ENCODE measurements around the gene MAP3K9.
"Not testable (repeated sequence)": the region's sequence is repeated elsewhere in the genome, so short reads cannot be mapped to it uniquely, and the experiment has no call there.

MAP3K9 gene

DNA sequence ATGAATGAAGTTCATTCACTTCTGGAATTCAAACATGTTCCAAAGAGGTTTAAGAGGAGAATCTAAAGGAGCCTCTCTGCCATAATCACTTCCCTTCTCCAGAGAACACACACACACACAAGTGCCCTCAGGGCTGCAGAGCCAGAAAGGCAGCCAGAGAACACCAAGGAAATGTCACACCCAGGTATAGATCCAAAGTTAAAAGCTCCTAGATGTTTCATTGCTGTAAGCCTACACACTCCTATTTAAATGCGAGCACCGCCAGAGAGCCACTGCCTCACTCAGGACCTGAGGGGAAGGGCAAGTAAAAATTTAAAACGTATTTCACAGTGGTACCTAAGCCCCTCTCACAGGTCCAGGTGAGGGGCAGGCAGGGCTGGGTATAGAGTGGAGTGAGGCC lies 85.2 kb downstream of the MAP3K9 start:
- no peak for DNase-seq (ENCODE audit: low spot score)

- no peak for DNase-seq (ENCODE audit: low spot score)
Observed at GRCh38 chr14:70723276-70723675, 86.0 kb downstream of the MAP3K9 start.

DNA sequence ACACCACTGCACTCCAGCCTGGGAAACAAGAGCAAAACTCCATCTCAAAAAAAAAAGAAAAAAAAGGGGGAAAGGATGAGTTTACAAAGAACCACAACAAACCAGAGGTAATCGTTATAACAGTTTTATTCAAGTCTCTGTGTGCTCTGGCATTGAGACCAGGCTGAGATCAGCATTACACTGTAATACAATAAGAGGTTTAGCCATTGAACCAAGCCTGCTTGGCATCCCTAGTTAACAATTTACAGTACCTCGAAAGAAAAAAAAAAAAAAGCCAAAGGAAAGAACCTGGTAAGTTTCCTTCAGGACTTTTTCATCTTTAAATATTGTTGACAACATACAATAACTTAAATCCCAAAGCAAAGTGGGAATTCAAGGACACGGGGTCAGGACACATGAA lies 86.9 kb downstream of the MAP3K9 start:
- no peak for DNase-seq (ENCODE audit: low spot score)

DNA sequence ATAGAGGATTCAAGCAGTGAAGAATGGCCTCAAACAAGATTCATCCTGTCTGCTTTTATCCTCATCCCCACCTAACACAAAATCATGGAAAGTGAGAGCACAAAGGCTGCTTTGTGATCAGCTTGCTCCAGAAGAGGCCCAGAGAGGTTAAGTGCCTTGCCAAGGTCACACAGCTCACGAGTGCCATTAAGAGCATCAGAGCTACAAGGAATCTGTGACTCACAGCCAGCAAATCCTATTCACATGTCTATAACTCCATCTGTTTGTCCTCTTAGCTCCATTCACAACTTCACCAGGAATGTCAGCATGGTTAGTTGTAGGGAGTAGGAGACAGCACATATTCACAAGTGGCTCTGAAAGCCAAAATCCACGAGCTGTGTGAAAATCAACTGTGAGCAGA lies 87.8 kb downstream of the MAP3K9 start:
- DNase-seq (ENCODE audit: low spot score), result no peak

GRCh38 chr14:70718383-70719118 lies 90.8 kb downstream of the MAP3K9 start:
- DNase-seq (ENCODE audit: low spot score), result no peak

DNA sequence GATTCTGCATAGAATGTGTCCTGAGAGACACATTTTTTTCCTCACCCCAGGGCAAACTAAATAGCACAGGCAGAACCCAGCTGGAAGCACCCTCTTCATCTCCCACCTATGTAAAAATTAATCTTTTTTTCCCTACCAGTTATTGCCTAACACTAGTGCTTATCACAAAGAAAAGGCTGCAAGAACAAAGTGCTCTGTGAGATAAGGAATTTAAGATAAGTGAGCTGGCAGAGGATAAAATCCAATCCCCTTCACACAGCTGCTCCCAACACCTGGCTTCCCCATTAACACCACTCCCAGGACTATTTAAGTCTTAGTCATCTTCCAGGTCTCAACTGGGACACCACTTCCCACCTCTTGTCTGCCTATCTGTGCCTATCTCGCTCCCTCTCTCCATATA lies 92.4 kb downstream of the MAP3K9 start:
- DNase-seq (ENCODE audit: low spot score), result no peak

- no peak for DNase-seq (ENCODE audit: low spot score)
Observed at GRCh38 chr14:70716483-70716882, 92.8 kb downstream of the MAP3K9 start.

DNA sequence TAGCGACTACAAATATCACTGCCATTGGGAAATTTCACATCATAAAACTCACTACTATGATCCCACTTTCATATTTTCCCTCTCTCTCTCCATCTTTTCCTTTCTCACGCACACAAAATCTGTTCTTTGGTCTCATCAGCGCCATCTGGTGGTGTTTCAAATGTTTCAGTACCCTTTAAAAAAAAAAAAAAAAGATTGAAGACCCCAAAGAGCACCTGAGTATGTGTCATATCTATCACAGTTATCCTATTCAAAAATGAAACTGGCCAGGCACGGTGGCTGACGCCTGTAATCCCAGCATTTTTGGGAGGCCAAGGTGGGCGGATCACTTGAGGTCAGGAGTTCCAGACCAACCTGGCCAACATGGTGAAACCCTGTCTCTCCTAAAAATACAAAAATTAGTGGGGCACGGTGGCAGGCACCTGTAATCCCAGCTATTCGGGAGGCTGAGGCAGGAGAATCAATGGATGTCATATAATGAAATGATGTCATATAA lies 95.2 kb downstream of the MAP3K9 start:
- peak; percentile 29 for DNase-seq (ENCODE audit: low spot score)

DNA sequence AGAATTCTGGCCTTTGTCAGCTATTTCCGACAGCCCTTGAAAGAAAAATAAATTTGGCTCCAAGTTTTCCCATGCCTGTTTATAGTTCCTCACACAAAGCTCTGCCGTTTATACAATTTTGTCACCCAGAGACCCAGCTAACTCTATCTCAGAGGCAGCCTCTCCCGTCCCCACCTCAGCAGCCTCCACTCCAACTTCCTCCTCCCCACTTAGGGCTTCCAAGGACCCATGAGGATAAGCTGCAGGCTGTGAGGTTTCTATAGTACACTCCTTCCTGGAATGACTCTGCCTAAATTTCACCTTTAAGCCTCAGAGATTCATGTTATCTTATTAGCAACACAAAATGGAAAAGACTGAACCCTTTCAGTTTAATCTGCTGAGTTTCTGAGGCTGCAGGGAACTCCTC lies 95.8 kb downstream of the MAP3K9 start:
- DNase-seq (ENCODE audit: low spot score), result no peak

DNA sequence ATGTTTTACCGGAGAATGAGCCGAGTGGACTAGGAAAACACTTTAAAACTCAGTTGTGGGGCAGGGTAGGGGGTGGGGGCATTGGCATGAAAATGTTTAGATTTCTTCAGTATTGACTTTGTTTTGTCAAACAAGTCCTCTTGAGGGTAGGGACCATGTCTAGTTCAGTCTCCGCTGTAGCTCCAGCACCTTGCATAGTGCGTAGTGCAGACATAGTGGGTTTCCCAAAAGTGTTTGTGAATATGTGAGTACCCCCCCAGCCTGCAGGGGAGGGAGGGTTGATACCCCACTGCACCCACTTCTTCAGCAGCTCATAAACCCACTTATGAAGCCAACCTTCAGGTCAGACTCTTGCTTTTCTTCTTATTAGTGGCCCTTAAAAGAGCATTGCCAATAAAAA lies 96.2 kb downstream of the MAP3K9 start:
- DNase-seq (ENCODE audit: low spot score), result no peak

GRCh38 chr14:70711451-70711850 lies 97.9 kb downstream of the MAP3K9 start:
- no peak for DNase-seq (ENCODE audit: low spot score)

DNA sequence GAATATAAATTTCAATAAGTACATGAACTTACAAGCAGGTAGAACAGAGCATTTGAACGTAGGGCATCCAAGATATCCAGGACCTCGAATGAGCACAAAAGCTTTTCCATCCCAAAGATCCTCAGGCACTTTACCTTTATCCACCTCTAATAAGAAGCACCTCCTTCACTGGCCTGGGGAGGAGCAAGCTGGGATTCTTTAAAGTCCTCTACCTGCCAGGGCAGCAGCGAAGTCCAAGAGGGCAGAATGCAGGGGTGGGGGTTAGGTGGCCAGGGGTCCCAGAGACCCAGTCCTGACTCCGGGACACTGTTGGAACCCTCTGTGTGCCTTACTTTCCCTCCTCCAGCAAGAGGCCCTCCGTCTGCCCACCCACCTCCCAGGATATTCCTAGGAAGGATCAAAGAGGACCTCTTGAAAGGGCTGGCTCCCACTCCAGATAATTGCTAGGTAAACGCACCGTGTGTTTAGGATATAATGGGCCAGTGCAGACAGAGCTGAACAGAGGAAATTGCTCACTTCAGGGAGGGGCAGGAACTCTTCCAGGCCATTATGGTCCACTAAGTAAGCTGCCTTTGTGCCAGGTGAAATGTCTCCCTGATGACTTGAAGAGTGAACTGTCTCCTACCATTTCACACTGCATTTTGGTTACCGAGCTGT lies 99.5 kb downstream of the MAP3K9 start:
- no peak for DNase-seq (ENCODE audit: low spot score)

GRCh38 chr14:70708717-70709570 lies 100.4 kb downstream of the MAP3K9 start:
- no peak for DNase-seq (ENCODE audit: low spot score)

GRCh38 chr14:70707138-70708038 lies 101.9 kb downstream of the MAP3K9 start:
- DNase-seq (ENCODE audit: low spot score), result peak; percentile 46

DNA sequence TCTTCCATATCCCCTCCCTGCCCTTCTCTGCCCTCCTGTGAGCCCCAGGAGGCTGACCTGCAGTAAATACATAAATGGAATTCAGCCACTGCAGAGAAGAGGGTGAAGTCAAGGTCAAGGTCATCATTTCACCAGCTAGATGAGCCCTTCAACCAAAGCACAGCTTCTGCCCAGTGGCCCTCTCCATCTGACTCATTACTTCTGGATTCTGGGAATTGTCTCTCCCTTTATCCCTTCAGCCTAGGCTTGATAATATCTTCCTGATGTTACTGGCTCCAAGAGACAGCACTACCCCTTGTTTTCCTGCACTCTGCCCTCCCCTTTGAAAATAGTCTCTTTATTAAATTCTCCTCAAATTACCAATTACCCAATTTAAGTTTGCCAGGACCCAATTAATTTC lies 103.1 kb downstream of the MAP3K9 start:
- no peak for DNase-seq (ENCODE audit: low spot score)

DNA sequence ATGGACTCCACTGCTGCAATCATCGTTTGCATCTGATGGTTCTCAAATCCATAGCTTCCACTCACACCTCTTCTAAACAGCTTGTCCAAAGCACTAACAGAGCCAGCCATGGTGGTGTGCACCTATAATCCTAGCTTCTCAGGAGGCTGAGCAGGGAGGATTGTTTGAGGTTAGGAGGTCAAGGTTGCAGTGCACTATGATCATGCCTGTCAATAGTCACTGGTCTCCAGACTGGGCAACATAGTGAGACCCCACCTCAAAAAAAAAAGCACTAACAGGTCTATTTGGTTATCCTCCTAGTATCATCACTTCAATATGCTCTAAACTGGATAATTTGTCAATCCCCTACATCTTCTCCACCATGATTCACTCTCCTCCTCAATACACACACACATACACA lies 104.4 kb downstream of the MAP3K9 start:
- DNase-seq (ENCODE audit: low spot score), result no peak

DNA sequence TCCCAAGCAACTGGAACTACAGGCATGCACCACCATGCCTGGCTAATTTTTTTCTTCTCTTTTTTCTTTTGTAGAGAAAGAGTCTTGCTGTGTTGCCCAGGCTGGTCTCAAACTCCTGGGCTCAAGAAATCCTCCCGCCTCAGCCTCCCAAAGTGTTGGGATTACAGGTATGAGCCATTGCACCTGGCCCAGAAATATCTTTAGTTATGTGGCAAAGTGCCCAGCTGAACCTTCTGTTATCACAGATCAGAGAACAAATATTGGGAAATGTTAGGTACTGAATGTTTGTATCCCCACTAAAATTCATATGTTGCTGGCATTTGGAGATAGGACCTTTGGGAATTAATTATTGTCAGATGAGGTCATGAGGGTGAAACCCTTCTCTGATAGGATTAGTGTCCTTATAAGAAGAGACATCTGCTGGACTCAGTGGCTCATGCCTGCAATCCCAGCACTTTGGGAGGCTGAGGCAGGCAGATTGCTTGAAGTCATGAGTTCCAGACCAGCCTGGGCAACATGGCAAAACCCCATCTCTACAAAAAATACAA lies 105.6 kb downstream of the MAP3K9 start:
- DNase-seq (ENCODE audit: low spot score), result not testable (repeated sequence)

DNA sequence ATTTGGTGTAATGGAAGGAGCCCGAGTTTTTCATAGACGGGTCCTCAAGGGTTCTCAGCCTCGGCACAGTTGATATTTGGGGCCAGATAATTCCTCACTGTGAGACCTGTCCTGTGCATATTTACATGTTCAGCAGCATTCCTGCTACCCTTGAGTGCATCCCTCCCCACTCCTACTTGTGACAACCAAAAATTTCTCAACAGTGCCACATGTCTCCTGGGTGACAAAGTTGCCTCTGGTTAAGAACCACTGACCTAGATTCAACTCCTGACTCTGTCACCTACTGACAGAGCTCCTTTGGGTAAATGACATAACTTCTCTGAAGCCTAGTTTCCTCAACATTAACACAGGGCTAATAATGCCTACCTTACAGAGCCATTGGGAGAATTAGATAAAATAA lies 107.2 kb downstream of the MAP3K9 start:
- DNase-seq (ENCODE audit: low spot score), result no peak

DNA sequence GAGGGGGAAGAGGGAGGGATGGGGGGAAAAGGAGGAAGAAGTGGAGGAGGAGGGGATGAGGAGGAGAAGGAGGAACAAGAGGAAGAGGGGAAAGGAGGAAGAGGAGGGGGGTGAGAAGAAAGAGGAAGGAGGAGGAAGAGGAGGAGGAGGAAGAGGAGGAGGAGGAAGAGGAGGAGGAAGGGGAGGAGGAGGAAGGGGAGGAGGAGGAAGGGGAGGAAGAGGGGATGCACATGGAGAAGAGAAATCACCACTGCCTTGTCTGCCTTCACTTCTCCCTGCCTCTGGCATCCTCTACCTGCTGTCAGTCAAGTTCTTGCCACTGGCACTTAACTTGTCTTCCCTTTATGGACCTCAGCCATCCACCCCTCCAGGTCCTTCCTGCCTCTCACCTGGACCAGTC lies 107.7 kb downstream of the MAP3K9 start:
- no peak for DNase-seq (ENCODE audit: low spot score)

GRCh38 chr14:70700955-70701585 lies 108.2 kb downstream of the MAP3K9 start:
- DNase-seq (ENCODE audit: low spot score), result no peak

GRCh38 chr14:70699646-70700045 lies 109.7 kb downstream of the MAP3K9 start:
- no peak for DNase-seq (ENCODE audit: low spot score)
